Kidney epithelial cell (primary cell): ENCODE data around the gene ADCY3. TPM values are rescaled to one million over a fixed set of nuclear protein-coding genes. Genes with fewer than 3 reads are reported as not detected.

Experiments used
- DNase-seq: peaks from one replicate; pipeline ENCODE4 v3.0.0-alpha.2; 2010; ENCODE audit warnings: low read depth
- H3K27me3 ChIP-seq: 2 replicates; pipeline ENCODE4 v1.6.0; 2011; ENCODE audit warnings: low read length; ENCODE audit not compliant: control insufficient read depth, insufficient read depth
- H3K36me3 ChIP-seq: 2 replicates; pipeline ENCODE4 v1.5.1; 2011; ENCODE audit warnings: low read length; ENCODE audit not compliant: control insufficient read depth, insufficient read depth
- H3K4me3 ChIP-seq: 2 replicates; pipeline ENCODE4 v1.5.1; 2011; ENCODE audit warnings: low read depth, mild to moderate bottlenecking, control low read depth, low read length
- CTCF ChIP-seq: IDR thresholded peaks from 2 replicates; pipeline ENCODE4 v1.5.1; 2011; ENCODE audit warnings: mild to moderate bottlenecking, moderate library complexity, low read length, control low read depth, inconsistent platforms; ENCODE audit not compliant: insufficient read depth, poor library complexity, severe bottlenecking
- total RNA-seq: library from RNA; depleted of rRNA; stranded (reverse); fragments of >200 nt; gene quantifications from 2 replicates; pipeline ENCODE4 v1.2.3, GENCODE V29; 2015

Gene ADCY3
- total RNA-seq, 1 donor from 2014 or later = 24.5 TPM

GRCh38 chr2:24821433-24821891 lies 98.6 kb downstream of the ADCY3 start:
- no peak overlapping the region for H3K4me3 ChIP-seq
- no peaks in the 10 kb centered on the region for H3K36me3 ChIP-seq
- no peak for TF ChIP-seq CTCF
- no peaks in the 10 kb centered on the region for H3K27me3 ChIP-seq
- no peak for DNase-seq

- no peak for DNase-seq
- Histone ChIP-seq H3K36me3 (no peaks in the 10 kb centered on the region), H3K27me3 (no peaks in the 10 kb centered on the region), H3K4me3 (no peak overlapping the region)
- TF ChIP-seq CTCF = no peak
Measured at GRCh38 chr2:24820598-24821432, 99.2 kb downstream of the ADCY3 start.

GRCh38 chr2:24820175-24820513 lies 99.9 kb downstream of the ADCY3 start:
- no peak for DNase-seq
- no peak for TF ChIP-seq CTCF
- Histone ChIP-seq H3K27me3 (no peaks in the 10 kb centered on the region), H3K4me3 (no peak overlapping the region), H3K36me3 (no peaks in the 10 kb centered on the region)

- no peak for DNase-seq
- no peak for TF ChIP-seq CTCF
- no peak overlapping the region for H3K4me3 ChIP-seq
- H3K27me3 ChIP-seq = no peaks in the 10 kb centered on the region
- no peaks in the 10 kb centered on the region for H3K36me3 ChIP-seq
Measured at GRCh38 chr2:24819442-24820174, 100.4 kb downstream of the ADCY3 start.

GRCh38 chr2:24818721-24819167 lies 101.3 kb downstream of the ADCY3 start:
- no peak for DNase-seq
- Histone ChIP-seq H3K27me3 (no peaks in the 10 kb centered on the region), H3K4me3 (no peak overlapping the region), H3K36me3 (no peaks in the 10 kb centered on the region)
- no peak for TF ChIP-seq CTCF

- no peak for TF ChIP-seq CTCF
- H3K36me3 ChIP-seq = no peaks in the 10 kb centered on the region
Measured at GRCh38 chr2:24816884-24817283, 103.2 kb downstream of the ADCY3 start.

More at GRCh38 chr2:24816884-24817283, 103.2 kb downstream of the ADCY3 start:
- Histone ChIP-seq H3K4me3 (no peak overlapping the region), H3K27me3 (no peaks in the 10 kb centered on the region)
- DNase-seq = no peak
